Endothelial cell of umbilical vein (primary cell): ENCODE results near the gene MACROD2. TPM values are rescaled to one million over a fixed set of nuclear protein-coding genes. Genes with fewer than 3 reads are reported as not detected.

Source experiments
- BruUV-seq: library from RNA; stranded (reverse); fragments of 400-500 nt; replicated peaks from 2 replicates; lab custom pipeline; 2021; lab: Mats Ljungman, UMichigan
- CTCF ChIA-PET: fragments of 300-600, 350-600 bp; sonication (Branson Sonifier 250); formaldehyde crosslinking; loops from one replicate; lab custom pipeline; 2021; ENCODE audit warnings: antibody characterized with exemption, inconsistent platforms; lab: Charles Lee
- POLR2A ChIA-PET: fragments of 300-600, 350-600 bp; sonication (Branson Sonifier 250); formaldehyde crosslinking; loops from one replicate; lab custom pipeline; 2021; ENCODE audit warnings: antibody characterized with exemption, inconsistent platforms; lab: Charles Lee
- DNase-seq: peaks from one replicate; pipeline ENCODE4 v3.0.0-alpha.2; 2011; ENCODE audit warnings: low read depth, low spot score
- FAIRE-seq: peaks from 2 replicates; lab custom pipeline; 2011; peaks lifted over from hg19 to GRCh38; lab: Jason Lieb, UNC
- H2AFZ ChIP-seq: 2 replicates; pipeline ENCODE4 v1.6.0; 2012; ENCODE audit warnings: low read depth, low read length, control low read depth, inconsistent platforms
- H3K27ac ChIP-seq: 2 replicates; pipeline ENCODE4 v1.5.1; 2011; ENCODE audit warnings: low read depth, mild to moderate bottlenecking, control low read depth, low read length, moderate library complexity; ENCODE audit not compliant: insufficient read depth
- H3K27me3 ChIP-seq, 2 experiments: 2 replicates each; pipeline versions ENCODE4 v1.6.0 to v1.6.1; 2011; ENCODE audit warnings: low read length in 2 of 2, mixed read lengths in 1 of 2; ENCODE audit not compliant: control insufficient read depth in 2 of 2, insufficient read depth in 2 of 2
- H3K36me3 ChIP-seq, 2 experiments: 2 replicates in 1 of 2; 3 replicates in 1 of 2; pipeline ENCODE4 v1.5.1; 2011; ENCODE audit warnings: low read length in 2 of 2, mild to moderate bottlenecking in 1 of 2, moderate library complexity in 1 of 2; ENCODE audit not compliant: control insufficient read depth in 2 of 2, insufficient read depth in 2 of 2; ENCODE audit errors: extremely low read depth in 1 of 2
- H3K4me1 ChIP-seq: 3 replicates; pipeline ENCODE4 v1.5.1; 2011; ENCODE audit warnings: mild to moderate bottlenecking, low read length; ENCODE audit not compliant: control insufficient read depth, insufficient read depth; ENCODE audit errors: extremely low read depth
- H3K4me2 ChIP-seq: 2 replicates; pipeline ENCODE4 v1.6.1; 2011; ENCODE audit warnings: low read length, control low read depth, mixed read lengths; ENCODE audit not compliant: insufficient read depth
- H3K4me3 ChIP-seq, 3 experiments: fragments of 200-600 bp in 1 of 3; sonication (generic), shearing (Covaris generic) in 1 of 3; replicated peaks in 1 of 3; 2 replicates each; pipeline ENCODE4 v1.5.1; 2011 to 2016; ENCODE audit warnings: control low read depth in 3 of 3, low read length in 3 of 3, mild to moderate bottlenecking in 2 of 3, inconsistent platforms in 1 of 3, low read depth in 1 of 3, moderate library complexity in 1 of 3; ENCODE audit not compliant: insufficient read depth in 1 of 3
- H3K79me2 ChIP-seq: 2 replicates; pipeline ENCODE4 v1.6.0; 2012; ENCODE audit warnings: low read length, inconsistent platforms; ENCODE audit not compliant: control insufficient read depth, insufficient read depth
- H3K9ac ChIP-seq: replicated peaks from 2 replicates; pipeline ENCODE3; 2011; ENCODE audit warnings: low read length, control low read depth; ENCODE audit not compliant: insufficient read depth; ENCODE audit errors: extremely low read depth
- H3K9me1 ChIP-seq: replicated peaks from 3 replicates; pipeline ENCODE4 v1.6.0; 2011; ENCODE audit warnings: mild to moderate bottlenecking, low read length; ENCODE audit not compliant: control insufficient read depth, insufficient read depth; ENCODE audit errors: extremely low read depth
- H3K9me3 ChIP-seq: replicated peaks from 2 replicates; pipeline ENCODE4 v1.5.1; 2012; ENCODE audit warnings: low read length, inconsistent platforms; ENCODE audit not compliant: control insufficient read depth, insufficient read depth
- H4K20me1 ChIP-seq: replicated peaks from 2 replicates; pipeline ENCODE3; 2011; ENCODE audit warnings: mild to moderate bottlenecking, low read length; ENCODE audit not compliant: control insufficient read depth, insufficient read depth; ENCODE audit errors: extremely low read depth
- CTCF ChIP-seq, 2 donors: IDR thresholded peaks; 1 replicate in 1 of 2; 2 replicates in 1 of 2; pipeline ENCODE4 v1.5.1; 2011; ENCODE audit warnings: low read length in 2 of 2, mild to moderate bottlenecking in 2 of 2, moderate library complexity in 2 of 2, control low read depth in 1 of 2, inconsistent platforms in 1 of 2, low read depth in 1 of 2; ENCODE audit not compliant: insufficient read depth in 1 of 2; ENCODE audit errors: extremely low read depth in 1 of 2
- EZH2 ChIP-seq: IDR thresholded peaks from 2 replicates; pipeline ENCODE4 v1.6.1; 2012; ENCODE audit warnings: borderline replicate concordance, low read depth, mild to moderate bottlenecking, moderate library complexity, low read length, inconsistent platforms; ENCODE audit not compliant: severe bottlenecking
- FOS ChIP-seq: IDR thresholded peaks from 2 replicates; pipeline ENCODE4 v1.6.1; 2011; ENCODE audit warnings: mild to moderate bottlenecking, low read length, moderate library complexity, borderline replicate concordance; ENCODE audit not compliant: insufficient read depth
- GATA2 ChIP-seq: IDR thresholded peaks from 2 replicates; pipeline ENCODE4 v1.7.0; 2011; ENCODE audit warnings: low read depth, mild to moderate bottlenecking, moderate library complexity, mixed read lengths, low read length; ENCODE audit not compliant: insufficient read length, insufficient read depth
- JUN ChIP-seq: IDR thresholded peaks from 2 replicates; pipeline ENCODE4 v1.6.1; 2011; ENCODE audit warnings: borderline replicate concordance, low read depth; ENCODE audit not compliant: insufficient read length, insufficient read depth
- MAX ChIP-seq: IDR thresholded peaks from 2 replicates; pipeline ENCODE4 v1.6.1; 2011; ENCODE audit not compliant: insufficient read depth, insufficient read length
- MYC ChIP-seq: IDR thresholded peaks from one replicate; pipeline ENCODE4 v1.6.1; 2011; ENCODE audit warnings: mild to moderate bottlenecking, low read depth, low read length
- POLR2A ChIP-seq: IDR thresholded peaks from 2 replicates; pipeline ENCODE4 v1.6.1; 2012; ENCODE audit warnings: low read depth, mild to moderate bottlenecking, control low read depth, low read length
- POLR2AphosphoS5 ChIP-seq: IDR thresholded peaks from 2 replicates; pipeline ENCODE4 v1.6.1; 2012; ENCODE audit warnings: low read depth, mild to moderate bottlenecking, control low read depth, low read length, moderate library complexity; ENCODE audit not compliant: insufficient read depth
- dilution Hi-C: fragments of 300-500 bp; cut with MboI; formaldehyde crosslinking; loops from one replicate; pipeline ENCODE4 v1.15.0; 2019; ENCODE audit warnings: low sequenced_read_pairs; ENCODE audit not compliant: extremely low pct_ligation_motif_present
- intact Hi-C: fragments of 100-400 bp; cut with micrococcal nuclease; formaldehyde crosslinking; loops from one replicate; pipeline ENCODE4 v1.10.0; 2022
- polyA plus RNA-seq, 4 experiments: library from polyadenylated mRNA; depleted of rRNA in 3 of 4; stranded (reverse) in 3 of 4; unstranded in 1 of 4; fragments of >200 nt; gene quantifications; 2 replicates each; pipeline versions ENCODE4 v1.2.1 to v1.2.3, GENCODE V29; 2011 to 2012; ENCODE audit warnings: missing spikeins in 1 of 4
- total RNA-seq: library from RNA; stranded (reverse); gene quantifications from 2 replicates; pipeline ENCODE4 v1.2.3, GENCODE V29; 2021

MACROD2 gene
- total and polyA plus RNA-seq, 2 donors (not counting 3 experiments of a cell fraction or from before 2014, with no cell fraction given) = 0.11 to 0.73 TPM

GRCh38 chr20:14526891-14527290, 531.6 kb downstream of the MACROD2 start:
- ChIA-PET POLR2A (no interaction called here), CTCF (no interaction called here)
- no peaks in the 10 kb centered on the region for H3K79me2 ChIP-seq
- no peak for TF ChIP-seq MYC
- TF ChIP-seq CTCF (IDR thresholded peaks at IDR 0.05; ENCODE audit: extremely low read depth in 1 of 2, insufficient read depth in 1 of 2, low read depth in 1 of 2, low read length in 2 of 2) = no peak
- no peak for TF ChIP-seq FOS
- TF ChIP-seq POLR2AphosphoS5 = no peak
- TF ChIP-seq JUN = no peak
- no peak for TF ChIP-seq EZH2
- no peak for TF ChIP-seq POLR2A
- TF ChIP-seq GATA2 = no peak
- TF ChIP-seq MAX = no peak
- intact Hi-C loops (loop anchor here (1.0 kb wide), 1 partner anchor 48 kb away; no protein-coding TSS in a partner anchor), dilution Hi-C loops (no loop called here)
- H3K4me3 ChIP-seq = no peak overlapping the region
- H3K9me3 ChIP-seq = no peaks in the 10 kb centered on the region
- no peaks in the 10 kb centered on the region for H3K4me1 ChIP-seq
- H3K27ac ChIP-seq = no peak overlapping the region
- no peak overlapping the region for H3K4me2 ChIP-seq
- FAIRE-seq (no peak), DNase-seq (no peak)
- H3K36me3 ChIP-seq = no peaks in the 10 kb centered on the region
- peaks cover 0 to 2% of the 10 kb centered on the region in 2 experiments for H3K27me3 ChIP-seq
- no peaks in the 10 kb centered on the region for H4K20me1 ChIP-seq
- H3K9ac ChIP-seq = no peak overlapping the region
- H2AFZ ChIP-seq = no peak overlapping the region
- no peaks in the 10 kb centered on the region for H3K9me1 ChIP-seq
- BruUV-seq = no TSS peak
